Mesothelial cell of epicardium (in vitro differentiated cells): ENCODE results near the gene VTI1B. TPM values are rescaled to one million over a fixed set of nuclear protein-coding genes. Genes with fewer than 3 reads are reported as not detected.

ENCODE experiments used
- DNase-seq, 2 experiments: peaks; one replicate each; pipeline ENCODE4 v3.0.0; 2021; ENCODE audit warnings: low spot score in 2 of 2; ENCODE audit not compliant: unreplicated experiment in 2 of 2
- H3K27ac Mint-ChIP-seq: 2 replicates; pipeline ENCODE4 v1.8.0; 2021; ENCODE audit warnings: mixed read lengths
- H3K27me3 Mint-ChIP-seq: 2 replicates; pipeline ENCODE4 v1.8.0; 2021; ENCODE audit warnings: low read depth, mixed read lengths
- H3K36me3 Mint-ChIP-seq: 2 replicates; pipeline ENCODE4 v1.8.0; 2021; ENCODE audit warnings: mixed read lengths
- H3K4me1 Mint-ChIP-seq: 2 replicates; pipeline ENCODE4 v1.8.0; 2021; ENCODE audit warnings: mixed read lengths
- H3K4me3 Mint-ChIP-seq: 2 replicates; pipeline ENCODE4 v1.8.0; 2021; ENCODE audit warnings: mild to moderate bottlenecking, moderate library complexity, mixed read lengths
- H3K9me3 Mint-ChIP-seq: 2 replicates; pipeline ENCODE4 v1.8.0; 2021; ENCODE audit warnings: mixed read lengths
- CTCF ChIP-seq: fragments of 200-600 bp; sonication (generic); IDR thresholded peaks from one replicate; pipeline ENCODE4 v1.5.0; 2021; ENCODE audit warnings: antibody characterized with exemption; ENCODE audit not compliant: unreplicated experiment
- total RNA-seq: library from RNA; stranded (reverse); gene quantifications from 3 replicates; pipeline ENCODE4 v1.2.1, GENCODE V29; 2021

Gene VTI1B
- total RNA-seq, 1 donor from 2014 or later = 75.7 TPM

DNA sequence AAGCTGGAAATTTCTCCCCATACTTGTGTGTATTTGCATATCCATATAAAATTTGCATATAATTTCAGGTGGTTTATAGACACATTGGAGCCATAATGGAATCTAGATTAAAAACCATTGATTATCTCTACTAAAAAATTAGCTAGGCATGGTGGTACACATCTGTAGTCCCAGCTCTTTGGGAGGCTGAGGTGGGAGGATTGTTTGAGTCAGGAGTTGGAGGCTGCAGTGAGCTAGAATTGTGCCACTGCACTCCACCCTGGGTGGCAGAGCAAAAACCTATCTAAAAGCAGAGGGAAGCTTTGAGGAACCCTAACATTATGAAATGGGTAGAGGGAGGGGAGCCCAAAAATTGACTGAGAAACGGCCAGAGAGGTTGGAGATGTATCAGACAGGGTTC, 23.7 kb upstream of the VTI1B start:
- H3K27ac Mint-ChIP-seq = no peak overlapping the region
- no peak for DNase-seq
- no peaks in the 10 kb centered on the region for H3K9me3 Mint-ChIP-seq
- TF ChIP-seq CTCF = no peak
- H3K27me3 Mint-ChIP-seq = no peaks in the 10 kb centered on the region
- H3K4me1 Mint-ChIP-seq = peaks cover 14% of the 10 kb centered on the region
- no peaks in the 10 kb centered on the region for H3K36me3 Mint-ChIP-seq
- no peak overlapping the region for H3K4me3 Mint-ChIP-seq

DNA sequence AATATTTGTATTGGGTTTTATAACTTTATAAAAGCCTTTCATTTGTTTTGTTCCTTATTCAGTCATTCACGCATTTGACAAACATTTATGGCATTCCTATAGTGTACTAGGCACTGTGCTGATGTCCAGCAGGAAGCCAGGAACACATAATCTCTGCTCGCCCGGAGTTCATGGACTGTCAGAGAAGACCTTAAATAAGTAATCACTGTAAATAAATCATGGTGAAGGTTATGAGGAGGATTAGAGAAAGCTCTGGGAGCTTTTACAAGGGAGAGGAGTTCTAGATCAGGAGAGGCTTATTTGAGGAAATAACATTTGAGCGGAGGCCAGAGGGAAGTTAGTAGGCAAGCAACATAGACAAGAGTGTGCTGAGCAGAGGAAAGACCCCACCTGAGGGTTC, 22.6 kb upstream of the VTI1B start:
- Mint-ChIP-seq H3K36me3 (peaks cover 4% of the 10 kb centered on the region), H3K27ac (no peak overlapping the region), H3K27me3 (no peaks in the 10 kb centered on the region), H3K4me3 (no peak overlapping the region), H3K4me1 (peaks cover 19% of the 10 kb centered on the region), H3K9me3 (no peaks in the 10 kb centered on the region)
- no peak for TF ChIP-seq CTCF
- no peak for DNase-seq

GRCh38 chr14:67695394-67695949, 21.0 kb upstream of the VTI1B start, which contains the start of gene RDH11:
Gene RDH11, minus strand, starts transcription at chr14:67695764. Its CDS starts 61 bp downstream, at chr14:67695703.
- Mint-ChIP-seq H3K4me3 (peak within 1 kb of the TSS; percentile 81), H3K27me3 (no peaks in the 10 kb centered on the region), H3K27ac (peak within 1 kb of the TSS; percentile 94), H3K36me3 (peaks cover 14% of the 10 kb centered on the region), H3K9me3 (no peaks in the 10 kb centered on the region), H3K4me1 (peaks cover 19% of the 10 kb centered on the region)
- TF ChIP-seq CTCF = no peak
- DNase-seq = peak; percentile 43 to 83

DNA sequence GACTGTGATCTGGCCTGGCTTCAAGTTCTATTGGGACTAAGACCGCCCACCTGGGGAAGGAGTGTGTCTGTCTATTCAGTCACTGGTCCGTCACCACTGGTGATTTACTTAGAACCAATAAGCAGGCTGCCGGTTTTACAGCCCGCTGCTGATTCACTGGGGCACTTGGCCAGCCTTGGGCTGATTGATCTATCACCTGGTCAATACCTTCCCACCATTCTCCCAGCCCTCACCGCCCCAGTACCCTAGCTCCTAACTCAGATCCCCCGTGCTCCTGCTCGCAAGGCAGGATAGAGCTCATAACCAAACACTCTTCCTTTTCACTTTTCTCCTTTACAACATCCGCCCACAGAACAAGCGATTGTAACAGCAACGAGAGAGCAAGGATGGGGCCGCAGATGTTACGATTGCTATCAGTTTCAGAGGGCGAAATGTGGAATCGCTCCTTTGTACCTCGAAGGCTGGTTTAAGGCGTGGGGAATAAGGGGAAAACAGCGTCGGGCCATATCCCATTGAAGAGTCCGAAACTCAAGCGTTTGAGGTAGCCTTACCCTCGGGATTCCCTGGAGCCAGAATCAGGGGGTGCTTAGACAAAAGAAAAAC, 20.5 kb upstream of the VTI1B start:
- DNase-seq = peak in 1 of 2 experiments; percentile 51
- Mint-ChIP-seq H3K36me3 (peaks cover 18% of the 10 kb centered on the region), H3K27ac (peak overlapping the region; percentile 94)

GRCh38 chr14:67690011-67690410, 15.6 kb upstream of the VTI1B start:
- peaks cover 52% of the 10 kb centered on the region for H3K36me3 Mint-ChIP-seq

More for the DNA sequence above, 20.5 kb upstream of the VTI1B start:
- peaks cover 19% of the 10 kb centered on the region for H3K4me1 Mint-ChIP-seq
- no peak for TF ChIP-seq CTCF
- H3K27me3 Mint-ChIP-seq = no peaks in the 10 kb centered on the region
- peak overlapping the region; percentile 81 for H3K4me3 Mint-ChIP-seq
- no peaks in the 10 kb centered on the region for H3K9me3 Mint-ChIP-seq

More at GRCh38 chr14:67690011-67690410, 15.6 kb upstream of the VTI1B start:
- no peak for DNase-seq
- Mint-ChIP-seq H3K27me3 (no peaks in the 10 kb centered on the region), H3K9me3 (no peaks in the 10 kb centered on the region), H3K4me1 (peaks cover 17% of the 10 kb centered on the region), H3K4me3 (no peak overlapping the region), H3K27ac (no peak overlapping the region)
- TF ChIP-seq CTCF = no peak
